ENCODE data around the gene RCBTB2. TPM values are rescaled to one million over a fixed set of nuclear protein-coding genes. Genes with fewer than 3 reads are reported as not detected.

Gene RCBTB2
- polyA plus RNA-seq, 3 donors = 55.5 to 100 (median 64.4) TPM

- no peak overlapping the region for H3K4me3 Mint-ChIP-seq
- intact Hi-C loops (cut with micrococcal nuclease) = loop anchor here in 1 of 2 donors (10.0 kb wide), 1 partner anchor 54 kb away; no protein-coding TSS in a partner anchor
Measured at GRCh38 chr13:48569104-48569666, 36.3 kb upstream of the RCBTB2 start.

GRCh38 chr13:48568370-48569103 lies 35.7 kb upstream of the RCBTB2 start:
- Histone ChIP-seq H3K36me3 (replicated peaks in 1 of 2; ENCODE audit: control insufficient read depth in 1 of 2, insufficient read depth in 2 of 2, low read length in 2 of 2) (no peaks in the 10 kb centered on the region), H2AFZ (ENCODE audit: insufficient read depth, low read depth, low read length, poor library complexity, severe bottlenecking) (no peak overlapping the region), H3K79me2 (ENCODE audit: insufficient read depth, low read length) (no peaks in the 10 kb centered on the region), H3K4me2 (replicated peaks; ENCODE audit: extremely low read depth, low read length, poor library complexity, severe bottlenecking) (peak overlapping the region; percentile 43), H3K9me3 (replicated peaks in 1 of 2; ENCODE audit: control insufficient read depth in 1 of 2, insufficient read depth in 1 of 2, low read length in 2 of 2) (no peaks in the 10 kb centered on the region), H3K4me3 (replicated peaks in 1 of 3; ENCODE audit: low read depth in 2 of 3, low read length in 3 of 3) (peak overlapping the region in 1 of 3 experiments; percentile 46), H3K9ac (ENCODE audit: insufficient read depth, low read length, poor library complexity, severe bottlenecking) (peak overlapping the region; percentile 64), H4K20me1 (ENCODE audit: insufficient read depth, low read length) (no peaks in the 10 kb centered on the region), H3K27me3 (ENCODE audit: control insufficient read depth in 2 of 2, insufficient read depth in 2 of 2, low read length in 2 of 2) (no peaks in the 10 kb centered on the region), H3K27ac (ENCODE audit: low read depth in 1 of 2, low read length in 2 of 2) (peak overlapping the region; percentile 89 to 96), H3K4me1 (ENCODE audit: control insufficient read depth in 1 of 2, insufficient read depth in 2 of 2, low read length in 2 of 2) (peaks cover 94 to 100% of the 10 kb centered on the region in 2 donors)
- Mint-ChIP-seq H3K27me3 (ENCODE audit: low read depth in 3 of 3) (no peaks in the 10 kb centered on the region), H3K4me1 (peaks cover 86% of the 10 kb centered on the region), H3K27ac (peak overlapping the region; percentile 96 to 100 (median 98)), H3K9me3 (peaks cover 0 to 2% (median 0%) of the 10 kb centered on the region in 7 donors), H3K36me3 (peaks cover 10 to 12% of the 10 kb centered on the region in 2 donors), H3K4me3 (peak overlapping the region; percentile 3 to 66)
- TF ChIP-seq, protein P1, sequence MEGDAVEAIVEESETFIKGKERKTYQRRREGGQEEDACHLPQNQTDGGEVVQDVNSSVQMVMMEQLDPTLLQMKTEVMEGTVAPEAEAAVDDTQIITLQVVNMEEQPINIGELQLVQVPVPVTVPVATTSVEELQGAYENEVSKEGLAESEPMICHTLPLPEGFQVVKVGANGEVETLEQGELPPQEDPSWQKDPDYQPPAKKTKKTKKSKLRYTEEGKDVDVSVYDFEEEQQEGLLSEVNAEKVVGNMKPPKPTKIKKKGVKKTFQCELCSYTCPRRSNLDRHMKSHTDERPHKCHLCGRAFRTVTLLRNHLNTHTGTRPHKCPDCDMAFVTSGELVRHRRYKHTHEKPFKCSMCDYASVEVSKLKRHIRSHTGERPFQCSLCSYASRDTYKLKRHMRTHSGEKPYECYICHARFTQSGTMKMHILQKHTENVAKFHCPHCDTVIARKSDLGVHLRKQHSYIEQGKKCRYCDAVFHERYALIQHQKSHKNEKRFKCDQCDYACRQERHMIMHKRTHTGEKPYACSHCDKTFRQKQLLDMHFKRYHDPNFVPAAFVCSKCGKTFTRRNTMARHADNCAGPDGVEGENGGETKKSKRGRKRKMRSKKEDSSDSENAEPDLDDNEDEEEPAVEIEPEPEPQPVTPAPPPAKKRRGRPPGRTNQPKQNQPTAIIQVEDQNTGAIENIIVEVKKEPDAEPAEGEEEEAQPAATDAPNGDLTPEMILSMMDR (IDR thresholded peaks at IDR 0.05) = no peak
- WGBS (ENCODE audit: insufficient coverage) = 57% methylated on average over 3 of the region's 6 CpGs
- intact Hi-C loops (cut with micrococcal nuclease) = loop anchor here in 1 of 2 donors (10.0 kb wide), 1 partner anchor 54 kb away; no protein-coding TSS in a partner anchor
- peak in 1 of 3 donors; percentile 33 for DNase-seq

More at GRCh38 chr13:48569104-48569666, 36.3 kb upstream of the RCBTB2 start:
- Histone ChIP-seq H3K36me3 (replicated peaks in 1 of 2; ENCODE audit: control insufficient read depth in 1 of 2, insufficient read depth in 2 of 2, low read length in 2 of 2) (no peaks in the 10 kb centered on the region), H3K4me2 (replicated peaks; ENCODE audit: extremely low read depth, low read length, poor library complexity, severe bottlenecking) (peak overlapping the region; percentile 43), H3K27ac (ENCODE audit: low read depth in 1 of 2, low read length in 2 of 2) (peak overlapping the region; percentile 89 to 96), H3K27me3 (ENCODE audit: control insufficient read depth in 2 of 2, insufficient read depth in 2 of 2, low read length in 2 of 2) (no peaks in the 10 kb centered on the region), H3K4me3 (replicated peaks in 1 of 3; ENCODE audit: low read depth in 2 of 3, low read length in 3 of 3) (peak overlapping the region in 1 of 3 experiments; percentile 46), H3K9me3 (replicated peaks in 1 of 2; ENCODE audit: control insufficient read depth in 1 of 2, insufficient read depth in 1 of 2, low read length in 2 of 2) (no peaks in the 10 kb centered on the region), H2AFZ (ENCODE audit: insufficient read depth, low read depth, low read length, poor library complexity, severe bottlenecking) (no peak overlapping the region), H3K4me1 (ENCODE audit: control insufficient read depth in 1 of 2, insufficient read depth in 2 of 2, low read length in 2 of 2) (peaks cover 94 to 100% of the 10 kb centered on the region in 2 donors), H4K20me1 (ENCODE audit: insufficient read depth, low read length) (no peaks in the 10 kb centered on the region), H3K9ac (ENCODE audit: insufficient read depth, low read length, poor library complexity, severe bottlenecking) (peak overlapping the region; percentile 64), H3K79me2 (ENCODE audit: insufficient read depth, low read length) (no peaks in the 10 kb centered on the region)
- peak overlapping the region; percentile 96 to 100 (median 98) for H3K27ac Mint-ChIP-seq
- peaks cover 0 to 5% (median 0%) of the 10 kb centered on the region in 7 donors for H3K9me3 Mint-ChIP-seq
- DNase-seq = no peak
- H3K27me3 Mint-ChIP-seq (ENCODE audit: low read depth in 3 of 3) = no peaks in the 10 kb centered on the region
- peaks cover 10 to 11% of the 10 kb centered on the region in 2 donors for H3K36me3 Mint-ChIP-seq
- peaks cover 88% of the 10 kb centered on the region for H3K4me1 Mint-ChIP-seq
- TF ChIP-seq, protein P1 (IDR thresholded peaks at IDR 0.05) = no peak
- 84% methylated on average over 4 of the region's 8 CpGs for WGBS (ENCODE audit: insufficient coverage)
